HG03108 (cell line): ENCODE data around the gene LRSAM1.

Experiments used
- ATAC-seq: cut with Tn5 transposase; IDR thresholded peaks from one replicate; pipeline ENCODE4 v1.9.1; 2021; ENCODE audit warnings: moderate library complexity; ENCODE audit not compliant: unreplicated experiment

LRSAM1 gene

GRCh38 chr9:127530206-127530941 is 79.1 kb downstream of the LRSAM1 start:
- ATAC-seq = no peak

- no peak for ATAC-seq
These were observed 80.4 kb downstream of the LRSAM1 start for GRCh38 chr9:127531676-127532075.

- ATAC-seq = no peak
These were observed 83.1 kb downstream of the LRSAM1 start for GRCh38 chr9:127534250-127534906.

GRCh38 chr9:127534931-127535330 is 83.6 kb downstream of the LRSAM1 start:
- ATAC-seq = no peak

DNA sequence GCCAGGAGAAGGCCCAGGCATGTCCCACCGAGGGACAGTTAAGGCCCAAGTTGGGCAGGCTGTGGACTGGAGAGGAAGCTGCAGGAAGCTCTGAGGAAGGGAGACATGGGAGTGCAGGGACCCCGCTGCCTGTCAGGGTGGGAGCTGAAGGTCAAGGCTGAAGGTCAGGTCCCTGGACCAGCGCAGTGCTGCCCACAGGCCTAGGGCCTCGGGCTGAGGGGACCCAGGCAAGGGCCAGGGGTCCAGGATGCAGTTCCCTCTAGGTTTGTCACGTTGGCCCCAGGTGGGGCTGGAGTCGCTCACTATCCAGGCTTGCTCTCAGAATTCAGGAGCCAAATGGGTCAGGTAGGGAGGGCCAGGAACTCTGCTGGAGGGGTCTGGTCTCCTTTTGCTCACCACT is 84.1 kb downstream of the LRSAM1 start:
- ATAC-seq = no peak

DNA sequence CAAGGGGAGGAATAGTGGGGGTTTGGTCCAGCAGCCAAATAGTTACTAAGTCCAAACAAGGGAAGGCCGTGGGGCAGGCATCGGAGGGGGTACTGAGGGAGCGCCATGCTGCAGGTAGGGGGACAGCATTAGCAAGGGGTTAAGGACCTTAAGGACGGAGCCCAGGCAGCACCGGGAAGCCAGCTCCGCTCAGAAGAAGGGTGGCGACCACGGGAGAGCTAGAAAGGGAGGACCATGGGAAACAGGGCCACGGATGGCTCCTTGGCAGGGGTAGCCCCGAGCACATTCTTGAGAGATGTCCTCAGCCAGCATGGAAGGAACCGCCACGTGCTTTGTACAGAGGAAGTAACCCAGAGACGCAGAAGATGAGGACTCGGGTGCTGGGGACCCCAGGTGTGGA is 84.5 kb downstream of the LRSAM1 start:
- ATAC-seq = no peak

GRCh38 chr9:127536499-127536898 is 85.2 kb downstream of the LRSAM1 start:
- ATAC-seq = no peak

GRCh38 chr9:127537014-127537413 is 85.7 kb downstream of the LRSAM1 start:
- no peak for ATAC-seq

GRCh38 chr9:127537792-127538191 is 86.5 kb downstream of the LRSAM1 start:
- ATAC-seq = no peak

GRCh38 chr9:127538849-127539258 is 87.5 kb downstream of the LRSAM1 start:
- no peak for ATAC-seq

- ATAC-seq = no peak
These were observed 88.1 kb downstream of the LRSAM1 start for GRCh38 chr9:127539259-127539981.

DNA sequence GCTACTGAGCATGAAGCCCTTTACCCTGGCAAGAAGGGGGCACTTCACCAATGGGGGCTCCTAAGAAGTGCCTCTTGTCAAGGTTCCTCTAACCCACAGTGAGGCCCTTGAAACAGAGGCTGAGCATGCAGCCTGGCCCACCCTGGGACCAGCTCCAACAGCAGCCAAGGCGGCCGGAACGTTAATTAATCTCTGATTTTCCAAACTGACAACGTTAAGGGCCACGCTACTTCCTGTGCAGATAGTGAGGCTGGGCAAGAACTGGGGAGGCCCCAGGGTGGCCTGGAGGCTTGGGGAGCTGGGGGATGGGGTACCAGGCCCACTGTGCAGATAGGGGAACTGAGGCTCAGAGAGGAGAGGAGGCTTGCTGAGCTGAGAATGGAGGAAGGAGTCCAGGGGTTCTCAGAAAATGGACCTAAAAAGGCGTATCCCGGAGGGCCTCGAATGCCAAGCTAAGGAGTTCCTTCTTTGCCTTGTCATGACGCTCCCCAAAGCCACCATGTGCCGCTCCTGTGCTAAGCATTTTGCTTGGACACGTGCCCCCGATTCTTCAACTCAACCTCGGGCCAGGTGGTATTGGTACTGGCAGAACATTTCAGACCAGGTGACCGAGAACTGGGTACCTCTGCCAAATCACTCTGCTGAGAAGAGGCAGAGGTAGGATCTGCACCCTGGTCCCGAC is 88.8 kb downstream of the LRSAM1 start:
- ATAC-seq = no peak

DNA sequence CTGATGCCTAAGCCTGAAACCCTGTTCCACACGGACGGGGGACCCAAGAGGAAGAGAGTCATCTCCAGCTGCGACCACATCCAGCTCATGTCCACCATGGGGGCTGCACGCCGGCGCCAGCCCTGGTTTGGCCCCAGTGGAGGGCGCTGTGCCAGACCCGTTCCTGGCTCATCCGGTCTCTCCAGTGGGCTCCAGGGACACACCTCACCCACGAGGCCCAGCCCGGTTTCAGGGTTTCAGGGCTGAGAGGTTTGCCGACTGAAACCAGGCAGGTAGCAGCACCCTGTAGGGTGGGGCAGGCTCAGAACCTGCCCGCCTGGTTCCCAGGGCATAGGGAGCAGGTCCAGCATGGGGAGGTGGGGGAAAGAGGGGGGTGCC is 89.3 kb downstream of the LRSAM1 start:
- ATAC-seq = no peak

GRCh38 chr9:127541176-127541575 is 89.9 kb downstream of the LRSAM1 start:
- no peak for ATAC-seq

GRCh38 chr9:127541865-127542264 is 90.6 kb downstream of the LRSAM1 start:
- no peak for ATAC-seq

- ATAC-seq = no peak
These were observed 91.9 kb downstream of the LRSAM1 start for GRCh38 chr9:127543221-127543620.

GRCh38 chr9:127543973-127544533 is 92.7 kb downstream of the LRSAM1 start:
- ATAC-seq = no peak

DNA sequence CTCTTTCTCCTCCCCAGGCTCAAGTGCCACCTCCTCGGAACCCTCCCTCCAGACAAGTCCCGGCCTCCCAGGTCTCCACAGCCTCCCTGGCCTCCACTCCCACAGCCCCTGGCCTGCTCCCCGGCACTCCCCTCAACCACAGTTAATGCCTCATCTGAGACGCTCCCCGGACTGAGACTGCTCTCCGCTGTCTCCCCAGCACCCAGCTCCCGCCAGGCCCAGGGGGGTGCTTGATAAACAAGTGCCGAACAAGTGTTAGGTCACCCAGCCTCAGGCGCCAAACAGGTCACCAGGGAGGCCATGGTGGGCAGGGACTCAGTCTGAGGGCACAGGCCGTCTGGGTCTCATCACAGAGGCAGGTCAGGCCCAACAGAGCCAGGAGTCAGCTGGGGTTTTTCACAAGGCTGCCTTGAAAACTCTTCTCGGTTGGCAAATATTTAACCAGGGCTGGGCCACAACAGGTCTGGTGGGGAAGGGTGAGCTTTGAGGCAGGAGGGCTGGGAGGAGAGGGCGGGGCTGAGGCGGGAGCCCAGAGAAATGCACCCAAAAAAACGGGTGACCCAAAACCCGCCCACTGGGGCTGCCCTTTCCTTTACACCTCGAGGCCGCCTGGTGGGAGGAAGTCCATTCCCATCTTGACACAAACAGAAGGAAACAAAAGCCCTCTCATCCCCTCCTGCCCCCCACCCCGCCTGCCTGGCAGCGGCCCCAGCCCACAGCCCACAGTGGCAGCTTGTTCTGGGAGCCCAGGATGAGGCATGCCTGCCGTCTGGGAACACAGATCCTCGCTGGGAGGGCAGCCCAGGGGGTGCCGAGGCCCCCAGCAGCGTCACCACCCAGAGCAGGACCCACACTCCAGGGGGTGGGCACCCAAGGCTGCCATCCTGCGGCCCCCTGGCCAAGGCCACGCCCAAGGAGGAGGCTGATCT is 94.2 kb downstream of the LRSAM1 start:
- peak; percentile 46 for ATAC-seq

DNA sequence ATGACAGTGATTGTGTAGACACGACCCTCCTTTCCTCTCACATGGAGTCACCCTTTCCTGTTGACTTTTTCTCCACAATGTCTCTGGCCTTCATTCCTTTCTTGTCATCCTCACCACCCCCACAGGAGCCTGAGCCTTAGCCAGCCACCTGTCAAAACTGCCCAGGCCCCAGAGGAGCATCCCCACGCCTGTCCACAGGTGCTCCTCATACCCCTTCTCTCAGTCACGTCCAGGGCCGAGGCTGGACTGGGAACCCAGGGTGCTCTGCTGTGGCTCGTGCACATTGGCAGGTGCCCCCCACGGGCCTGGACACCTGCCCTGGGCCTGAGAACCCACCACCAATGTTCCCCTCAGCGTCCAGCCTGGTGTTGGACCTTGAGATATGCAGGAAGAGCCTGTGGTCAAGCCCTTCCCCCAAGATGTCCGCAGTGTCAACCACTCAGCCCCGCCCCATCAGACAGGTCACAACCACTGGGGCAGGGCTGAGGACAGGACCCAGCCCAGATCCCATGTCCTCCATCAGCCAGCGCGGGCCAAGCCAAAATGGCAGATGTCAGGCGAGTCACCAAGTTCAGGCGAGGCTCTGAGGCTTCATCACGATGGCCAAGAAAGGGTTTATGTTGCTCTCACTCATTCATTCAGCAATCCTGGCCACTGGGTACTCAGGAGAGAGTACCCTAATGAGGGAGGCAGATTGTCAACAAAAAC is 95.0 kb downstream of the LRSAM1 start:
- ATAC-seq = no peak
